CD8-positive, alpha-beta memory T cell (primary cell): ENCODE results near the gene RNU7-1. TPM values are rescaled to one million over a fixed set of nuclear protein-coding genes. Genes with fewer than 3 reads are reported as not detected.

Source experiments
- CTCF ChIA-PET: fragments of 350-600 bp; sonication (Branson Sonifier 250); formaldehyde crosslinking; loops from one replicate; lab custom pipeline; 2021; ENCODE audit warnings: antibody characterized with exemption; lab: Charles Lee
- POLR2A ChIA-PET: fragments of 350-600 bp; sonication (Branson Sonifier 250); formaldehyde crosslinking; loops from one replicate; lab custom pipeline; 2021; ENCODE audit warnings: antibody characterized with exemption; lab: Charles Lee
- DNase-seq, 5 donors: peaks; one replicate each; pipeline versions ENCODE4 v3.0.0 to v3.0.0-alpha.2; 2020 to 2022; ENCODE audit warnings: mixed read lengths in 1 of 5
- H3K27ac ChIP-seq: one replicate; pipeline ENCODE4 v1.7.0; 2013; ENCODE audit warnings: low read depth, mild to moderate bottlenecking, low read length, moderate library complexity
- H3K27me3 ChIP-seq: 2 replicates; pipeline ENCODE4 v1.7.0; 2013; ENCODE audit warnings: low read length, mild to moderate bottlenecking; ENCODE audit not compliant: insufficient read depth, poor library complexity, severe bottlenecking
- H3K36me3 ChIP-seq: 2 replicates; pipeline ENCODE4 v1.7.0; 2013; ENCODE audit warnings: mild to moderate bottlenecking, low read length, moderate library complexity; ENCODE audit not compliant: insufficient read depth
- H3K4me1 ChIP-seq: 2 replicates; pipeline ENCODE4 v1.7.0; 2013; ENCODE audit warnings: mild to moderate bottlenecking, low read length, moderate library complexity; ENCODE audit not compliant: insufficient read depth
- H3K4me3 ChIP-seq: 2 replicates; pipeline ENCODE4 v1.7.0; 2013; ENCODE audit warnings: mild to moderate bottlenecking, low read length
- H3K9me3 ChIP-seq: 2 replicates; pipeline ENCODE4 v1.7.0; 2013; ENCODE audit warnings: mild to moderate bottlenecking, low read length
- H3K27ac Mint-ChIP-seq, 8 donors: one replicate each; pipeline ENCODE4 v1.8.0; 2020 to 2021; ENCODE audit warnings: mixed read lengths in 8 of 8, mild to moderate bottlenecking in 6 of 8, inconsistent platforms in 3 of 8, moderate library complexity in 3 of 8
- H3K27me3 Mint-ChIP-seq, 2 donors: one replicate each; pipeline ENCODE4 v1.8.0; 2020 to 2021; ENCODE audit warnings: mixed read lengths in 2 of 2, mild to moderate bottlenecking in 1 of 2, moderate library complexity in 1 of 2
- H3K36me3 Mint-ChIP-seq, 3 donors: one replicate each; pipeline ENCODE4 v1.8.0; 2020 to 2021; ENCODE audit warnings: mixed read lengths in 3 of 3, inconsistent platforms in 1 of 3, mild to moderate bottlenecking in 1 of 3
- H3K4me1 Mint-ChIP-seq, 3 donors: one replicate each; pipeline ENCODE4 v1.8.0; 2020 to 2021; ENCODE audit warnings: mixed read lengths in 3 of 3, inconsistent platforms in 1 of 3, mild to moderate bottlenecking in 1 of 3
- H3K4me3 Mint-ChIP-seq, 7 donors: one replicate each; pipeline ENCODE4 v1.8.0; 2020 to 2021; ENCODE audit warnings: mixed read lengths in 7 of 7, mild to moderate bottlenecking in 6 of 7, moderate library complexity in 4 of 7, inconsistent platforms in 2 of 7
- H3K9me3 Mint-ChIP-seq, 5 donors: one replicate each; pipeline ENCODE4 v1.8.0; 2020 to 2022; ENCODE audit warnings: mixed read lengths in 5 of 5, mild to moderate bottlenecking in 3 of 5, moderate library complexity in 2 of 5, inconsistent platforms in 1 of 5
- polyA plus RNA-seq: library from polyadenylated mRNA; unstranded; fragments of 300-500 nt; fragmentation: Illumina TruSeq; gene quantifications from one replicate; pipeline ENCODE4 v1.2.3, GENCODE V29; 2021
- total RNA-seq, 2 experiments: library from RNA; stranded (reverse); gene quantifications; one replicate each; pipeline ENCODE4 v1.2.3, GENCODE V29; 2021

Gene RNU7-1
- total and polyA plus RNA-seq, 3 experiments from 2014 or later = not detected

GRCh38 chr12:6921996-6922946 lies 21.3 kb upstream of the RNU7-1 start:
- POLR2A ChIA-PET = no interaction called here
- Histone ChIP-seq H3K27ac (no peak overlapping the region), H3K4me1 (peaks cover 19% of the 10 kb centered on the region), H3K27me3 (no peaks in the 10 kb centered on the region), H3K9me3 (no peaks in the 10 kb centered on the region), H3K36me3 (peaks cover 6% of the 10 kb centered on the region), H3K4me3 (no peak overlapping the region)
- Mint-ChIP-seq H3K9me3 (no peaks in the 10 kb centered on the region), H3K27ac (peak overlapping the region in 4 of 8 donors; percentile 8 to 52 (median 50)), H3K27me3 (no peaks in the 10 kb centered on the region), H3K36me3 (peaks cover 3 to 46% (median 4%) of the 10 kb centered on the region in 3 donors), H3K4me3 (peak overlapping the region in 2 of 7 donors; percentile 20 to 53), H3K4me1 (peaks cover 15 to 26% (median 20%) of the 10 kb centered on the region in 3 donors)
- DNase-seq = no peak
- CTCF ChIA-PET = interaction anchor here (0.9 to 1.4 kb wide), 7 partner anchors 12 to 191 kb away, joined by 3 to 4 read pairs (median 3); no protein-coding TSS in a partner anchor

GRCh38 chr12:6923003-6923732 lies 20.4 kb upstream of the RNU7-1 start:
- no peaks in the 10 kb centered on the region for H3K9me3 Mint-ChIP-seq
- peak overlapping the region in 2 of 7 donors; percentile 20 to 57 for H3K4me3 Mint-ChIP-seq
- Histone ChIP-seq H3K27me3 (no peaks in the 10 kb centered on the region), H3K9me3 (no peaks in the 10 kb centered on the region), H3K4me3 (no peak overlapping the region), H3K4me1 (peaks cover 19% of the 10 kb centered on the region), H3K27ac (no peak overlapping the region), H3K36me3 (peaks cover 6% of the 10 kb centered on the region)
- POLR2A ChIA-PET = interaction anchor here (1.1 kb wide), 1 partner anchor 39 kb away, joined by 3 read pairs; no protein-coding TSS in a partner anchor
- no peaks in the 10 kb centered on the region for H3K27me3 Mint-ChIP-seq
- peak overlapping the region in 4 of 8 donors; percentile 5 to 71 (median 58) for H3K27ac Mint-ChIP-seq
- H3K36me3 Mint-ChIP-seq = peaks cover 3 to 37% (median 4%) of the 10 kb centered on the region in 3 donors
- no peak for DNase-seq
- peaks cover 15 to 27% (median 20%) of the 10 kb centered on the region in 3 donors for H3K4me1 Mint-ChIP-seq
- CTCF ChIA-PET = interaction anchor here (0.8 to 8.9 kb wide), 16 partner anchors 9 to 187 kb away, joined by 3 to 88 read pairs (median 10); partner anchors contain the start of genes C12orf57, C1R, C1RL and ENO2

GRCh38 chr12:6923851-6924250 lies 19.8 kb upstream of the RNU7-1 start:
- peak overlapping the region in 7 of 8 donors; percentile 39 to 94 (median 92) for H3K27ac Mint-ChIP-seq
- peaks cover 6% of the 10 kb centered on the region for H3K36me3 ChIP-seq
- peaks cover 3 to 39% (median 4%) of the 10 kb centered on the region in 3 donors for H3K36me3 Mint-ChIP-seq
- peaks cover 24% of the 10 kb centered on the region for H3K4me1 ChIP-seq
- ChIA-PET CTCF (interaction anchor here (0.8 to 8.9 kb wide), 21 partner anchors 10 to 266 kb away, joined by 3 to 88 read pairs (median 4); partner anchors contain the start of genes C12orf57, C1R, C1RL and ENO2), POLR2A (interaction anchor here (0.9 to 2.3 kb wide), 4 partner anchors 9 to 38 kb away, joined by 3 to 12 read pairs (median 4); partner anchors contain the start of genes C12orf57, ENO2 and RNU7-1)
- DNase-seq = no peak
- H3K27me3 ChIP-seq = no peaks in the 10 kb centered on the region
- peak overlapping the region in 1 of 7 donors; percentile 78 for H3K4me3 Mint-ChIP-seq
- H3K4me3 ChIP-seq = no peak overlapping the region
- H3K27ac ChIP-seq = no peak overlapping the region
- peaks cover 18 to 32% (median 25%) of the 10 kb centered on the region in 3 donors for H3K4me1 Mint-ChIP-seq
- H3K9me3 ChIP-seq = no peaks in the 10 kb centered on the region
- H3K9me3 Mint-ChIP-seq = no peaks in the 10 kb centered on the region
- H3K27me3 Mint-ChIP-seq = no peaks in the 10 kb centered on the region

GRCh38 chr12:6925239-6925539 lies 18.4 kb upstream of the RNU7-1 start:
- Histone ChIP-seq H3K4me3 (no peak overlapping the region), H3K4me1 (peaks cover 37% of the 10 kb centered on the region), H3K27me3 (no peaks in the 10 kb centered on the region), H3K27ac (no peak overlapping the region), H3K9me3 (no peaks in the 10 kb centered on the region), H3K36me3 (no peaks in the 10 kb centered on the region)
- peak overlapping the region; percentile 39 to 94 (median 87) for H3K27ac Mint-ChIP-seq
- POLR2A ChIA-PET = interaction anchor here (0.5 to 2.3 kb wide), 8 partner anchors 9 to 64 kb away, joined by 3 to 12 read pairs (median 4); partner anchors contain the start of genes C12orf57, ENO2 and RNU7-1
- H3K9me3 Mint-ChIP-seq = no peaks in the 10 kb centered on the region
- peaks cover 31 to 44% (median 38%) of the 10 kb centered on the region in 3 donors for H3K4me1 Mint-ChIP-seq
- CTCF ChIA-PET = interaction anchor here (0.8 to 8.9 kb wide), 15 partner anchors 11 to 264 kb away, joined by 3 to 88 read pairs (median 8); partner anchors contain the start of genes C12orf57, C1R, C1RL and ENO2
- H3K4me3 Mint-ChIP-seq = peak overlapping the region in 5 of 7 donors; percentile 28 to 78 (median 61)
- H3K27me3 Mint-ChIP-seq = no peaks in the 10 kb centered on the region
- DNase-seq = no peak
- H3K36me3 Mint-ChIP-seq = peaks cover 0 to 26% (median 0%) of the 10 kb centered on the region in 3 donors

GRCh38 chr12:6925540-6926279 lies 17.9 kb upstream of the RNU7-1 start:
- Mint-ChIP-seq H3K27ac (peak overlapping the region in 7 of 8 donors; percentile 40 to 92 (median 74)), H3K9me3 (no peaks in the 10 kb centered on the region), H3K4me3 (peak overlapping the region; percentile 17 to 97 (median 91)), H3K27me3 (no peaks in the 10 kb centered on the region), H3K4me1 (peaks cover 32 to 47% (median 40%) of the 10 kb centered on the region in 3 donors), H3K36me3 (peaks cover 0 to 26% (median 0%) of the 10 kb centered on the region in 3 donors)
- Histone ChIP-seq H3K9me3 (no peaks in the 10 kb centered on the region), H3K4me1 (peaks cover 37% of the 10 kb centered on the region), H3K27me3 (no peaks in the 10 kb centered on the region), H3K4me3 (no peak overlapping the region), H3K36me3 (no peaks in the 10 kb centered on the region), H3K27ac (no peak overlapping the region)
- POLR2A ChIA-PET = interaction anchor here (0.5 to 2.3 kb wide), 8 partner anchors 10 to 1011 kb away, joined by 3 to 12 read pairs (median 4); partner anchors contain the start of genes ENO2 and SPSB2
- no peak for DNase-seq
- CTCF ChIA-PET = interaction anchor here (0.8 to 8.9 kb wide), 15 partner anchors 12 to 185 kb away, joined by 3 to 88 read pairs (median 8); partner anchors contain the start of genes C12orf57, C1R, C1RL and ENO2

GRCh38 chr12:6927379-6928021 lies 16.1 kb upstream of the RNU7-1 start, which contains the start of gene ATN1:
Gene ATN1, plus strand, starts transcription at chr12:6927959. Its CDS starts 6,043 bp downstream, at chr12:6934002.
- Histone ChIP-seq H3K27me3 (no peaks in the 10 kb centered on the region), H3K36me3 (no peaks in the 10 kb centered on the region), H3K4me1 (peaks cover 48% of the 10 kb centered on the region), H3K27ac (peak within 1 kb of the TSS; percentile 65), H3K9me3 (no peaks in the 10 kb centered on the region), H3K4me3 (peak within 1 kb of the TSS; percentile 59)
- ChIA-PET POLR2A (interaction anchor here (0.9 to 1.6 kb wide), 5 partner anchors 8 to 181 kb away, joined by 3 to 6 read pairs (median 3); partner anchors contain the start of genes C12orf57, C1RL and RNU7-1), CTCF (interaction anchor here (3.1 to 8.9 kb wide), 7 partner anchors 10 to 183 kb away, joined by 8 to 88 read pairs (median 69); partner anchors contain the start of genes C12orf57, C1RL, ENO2 and RNU7-1)
- Mint-ChIP-seq H3K36me3 (peaks cover 0 to 12% (median 0%) of the 10 kb centered on the region in 3 donors), H3K27me3 (no peaks in the 10 kb centered on the region), H3K27ac (peak within 1 kb of the TSS; percentile 68 to 99 (median 93)), H3K4me1 (peaks cover 32 to 57% (median 46%) of the 10 kb centered on the region in 3 donors), H3K9me3 (no peaks in the 10 kb centered on the region), H3K4me3 (peak within 1 kb of the TSS; percentile 82 to 97 (median 92))
- DNase-seq = peak; percentile 27 to 68 (median 38)
